Heart left ventricle (tissue), 13 donors: ENCODE data around the gene MPPED1.

ENCODE experiments used
- POLR2A ChIP-seq, 2 donors: fragments of 450-650 bp; IDR thresholded peaks; one replicate each; pipeline ENCODE4 v1.6.1; 2017; ENCODE audit warnings: antibody characterized with exemption in 2 of 2, mild to moderate bottlenecking in 2 of 2, moderate library complexity in 2 of 2
- TF ChIP-seq, protein P1 (sequence below), 12 donors: fragments of 200-600 bp; sonication (generic) in 4 of 12; IDR thresholded peaks; one replicate each; pipeline versions ENCODE4 v1.5.0 to v1.8.0; 2018 to 2022; ENCODE audit warnings: antibody characterized with exemption in 12 of 12, mild to moderate bottlenecking in 5 of 12
- donor health status: ischemic (EF 13 %, LVEDD 7.1; RV severe dilation, severe dysfunction).
- donor health status: DM: no; HTN: yes; CAD: no.
- donor health status: DM: no; HTN: no; CAD: no.
- donor health status: ischemic (EF 25% LVEDD 6.9; RV normal size, moderate dysfunction).
- donor health status: ischemic (EF 25% LVEDD 5.7; RV mildly dilated, moderate dysfunction).
- donor health status: ischemic (EF 35%, LVEDD 5.7; RV mildly dilated, moderate dysfunction).
- donor health status: nonischemic (EF 11% LVEDD 7.7; RV severe dilation, severe dysfunction).
- donor health status: DM: yes; HTN: yes; CAD: no.
- donor health status: PGD.
- donor health status: ischemic (EF 29% LVEDD 5.4; RV normal size, mild dysfunction).
- donor health status: nonischemic (EF 23%, LVEDD 6.1; RV moderate dilation, normal function).

GRCh38 chr22:43449205-43449830, 37.5 kb downstream of the MPPED1 start:
- no peak for TF ChIP-seq POLR2A (IDR thresholded peaks at IDR 0.05)
- TF ChIP-seq, protein P1, sequence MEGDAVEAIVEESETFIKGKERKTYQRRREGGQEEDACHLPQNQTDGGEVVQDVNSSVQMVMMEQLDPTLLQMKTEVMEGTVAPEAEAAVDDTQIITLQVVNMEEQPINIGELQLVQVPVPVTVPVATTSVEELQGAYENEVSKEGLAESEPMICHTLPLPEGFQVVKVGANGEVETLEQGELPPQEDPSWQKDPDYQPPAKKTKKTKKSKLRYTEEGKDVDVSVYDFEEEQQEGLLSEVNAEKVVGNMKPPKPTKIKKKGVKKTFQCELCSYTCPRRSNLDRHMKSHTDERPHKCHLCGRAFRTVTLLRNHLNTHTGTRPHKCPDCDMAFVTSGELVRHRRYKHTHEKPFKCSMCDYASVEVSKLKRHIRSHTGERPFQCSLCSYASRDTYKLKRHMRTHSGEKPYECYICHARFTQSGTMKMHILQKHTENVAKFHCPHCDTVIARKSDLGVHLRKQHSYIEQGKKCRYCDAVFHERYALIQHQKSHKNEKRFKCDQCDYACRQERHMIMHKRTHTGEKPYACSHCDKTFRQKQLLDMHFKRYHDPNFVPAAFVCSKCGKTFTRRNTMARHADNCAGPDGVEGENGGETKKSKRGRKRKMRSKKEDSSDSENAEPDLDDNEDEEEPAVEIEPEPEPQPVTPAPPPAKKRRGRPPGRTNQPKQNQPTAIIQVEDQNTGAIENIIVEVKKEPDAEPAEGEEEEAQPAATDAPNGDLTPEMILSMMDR (IDR thresholded peaks at IDR 0.05): no peak
